Renal cortical epithelial cell (primary cell): ENCODE data around the gene PCDHB8. TPM values are rescaled to one million over a fixed set of nuclear protein-coding genes. Genes with fewer than 3 reads are reported as not detected.
"Not testable (repeated sequence)": the region's sequence is repeated elsewhere in the genome, so short reads cannot be mapped to it uniquely, and the experiment has no call there.

ENCODE experiments used
- DNase-seq: peaks from one replicate; pipeline ENCODE4 v3.0.0-alpha.2; 2011; ENCODE audit warnings: low read depth
- total RNA-seq: library from RNA; depleted of rRNA; stranded (reverse); fragments of >200 nt; gene quantifications from 2 replicates; pipeline ENCODE4 v1.2.3, GENCODE V29; 2014

Gene PCDHB8
- total RNA-seq: 0.17 and 0.55 TPM in 2 replicates

DNA sequence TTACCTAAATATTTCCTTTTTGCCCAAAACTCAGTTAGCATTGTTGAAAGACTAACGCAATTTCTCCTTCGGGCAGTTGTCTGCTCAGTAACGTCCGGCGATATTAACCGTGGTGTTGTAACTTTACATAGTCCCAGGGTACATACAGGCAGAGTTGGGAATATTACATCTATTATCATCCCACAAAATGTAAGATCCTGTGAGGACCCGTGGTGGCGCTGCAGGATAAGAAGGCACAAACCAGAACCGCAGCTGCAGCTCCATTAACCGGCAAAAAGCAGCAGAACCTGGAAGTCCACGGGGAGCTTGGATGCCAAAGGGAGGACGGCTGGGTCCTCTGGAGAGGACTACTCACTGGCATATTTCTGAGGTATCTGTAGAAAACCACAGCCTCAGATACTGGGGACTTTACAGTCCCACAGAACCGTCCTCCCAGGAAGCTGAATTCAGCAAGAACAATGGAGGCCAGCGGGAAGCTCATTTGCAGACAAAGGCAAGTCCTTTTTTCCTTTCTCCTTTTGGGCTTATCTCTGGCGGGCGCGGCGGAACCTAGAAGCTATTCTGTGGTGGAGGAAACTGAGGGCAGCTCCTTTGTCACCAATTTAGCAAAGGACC lies at the start of gene PCDHB8:
Gene PCDHB8 (plus strand): TSS at position 214 of the 615 bp plus-strand sequence. CDS start 245 bp downstream, at position 459.
- not testable (repeated sequence) for DNase-seq

DNA sequence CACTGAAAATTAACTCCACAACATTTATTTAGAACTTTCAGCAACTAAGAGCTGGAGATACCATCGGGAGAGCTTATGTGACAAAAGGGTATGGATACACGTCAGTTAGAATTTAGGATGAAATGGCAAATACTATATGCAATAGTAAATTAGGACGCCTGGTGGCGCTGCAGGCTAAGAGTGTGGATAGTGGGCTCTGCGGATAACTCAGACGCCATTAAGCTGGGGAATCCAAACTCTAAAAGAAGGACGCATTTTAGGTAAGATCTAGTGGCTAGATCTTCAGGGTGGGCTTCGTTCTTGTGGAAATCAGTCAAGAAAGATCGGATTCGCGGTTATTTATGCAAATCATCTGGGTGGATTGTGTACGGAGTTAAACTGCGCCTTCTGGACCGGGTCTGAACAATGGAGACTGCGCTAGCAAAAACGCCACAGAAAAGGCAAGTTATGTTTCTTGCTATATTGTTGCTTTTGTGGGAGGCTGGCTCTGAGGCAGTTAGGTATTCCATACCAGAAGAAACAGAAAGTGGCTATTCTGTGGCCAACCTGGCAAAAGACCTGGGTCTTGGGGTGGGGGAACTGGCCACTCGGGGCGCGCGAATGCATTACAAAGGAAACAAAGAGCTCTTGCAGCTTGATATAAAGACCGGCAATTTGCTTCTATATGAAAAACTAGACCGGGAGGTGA lies 42.4 kb upstream of the PCDHB8 start, which contains the start of gene PCDHB5:
Gene PCDHB5 (plus strand): TSS at position 177 of the 688 bp plus-strand sequence. CDS start 229 bp downstream, at position 406.
- no peak for DNase-seq

DNA sequence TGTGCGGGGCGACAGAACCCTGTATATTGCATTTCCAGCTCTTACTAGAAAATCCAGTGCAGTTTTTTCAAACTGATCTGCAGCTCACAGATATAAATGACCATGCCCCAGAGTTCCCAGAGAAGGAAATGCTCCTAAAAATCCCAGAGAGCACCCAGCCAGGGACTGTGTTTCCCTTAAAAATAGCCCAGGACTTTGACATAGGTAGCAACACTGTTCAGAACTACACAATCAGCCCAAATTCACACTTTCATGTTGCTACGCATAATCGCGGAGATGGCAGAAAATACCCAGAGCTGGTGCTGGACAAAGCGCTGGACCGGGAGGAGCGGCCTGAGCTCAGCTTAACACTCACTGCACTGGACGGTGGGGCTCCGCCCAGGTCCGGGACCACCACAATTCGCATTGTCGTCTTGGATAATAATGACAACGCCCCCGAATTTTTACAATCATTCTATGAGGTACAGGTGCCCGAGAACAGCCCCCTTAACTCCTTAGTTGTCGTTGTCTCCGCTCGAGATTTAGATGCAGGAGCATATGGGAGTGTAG lies 41.8 kb upstream of the PCDHB8 start:
- no peak for DNase-seq

DNA sequence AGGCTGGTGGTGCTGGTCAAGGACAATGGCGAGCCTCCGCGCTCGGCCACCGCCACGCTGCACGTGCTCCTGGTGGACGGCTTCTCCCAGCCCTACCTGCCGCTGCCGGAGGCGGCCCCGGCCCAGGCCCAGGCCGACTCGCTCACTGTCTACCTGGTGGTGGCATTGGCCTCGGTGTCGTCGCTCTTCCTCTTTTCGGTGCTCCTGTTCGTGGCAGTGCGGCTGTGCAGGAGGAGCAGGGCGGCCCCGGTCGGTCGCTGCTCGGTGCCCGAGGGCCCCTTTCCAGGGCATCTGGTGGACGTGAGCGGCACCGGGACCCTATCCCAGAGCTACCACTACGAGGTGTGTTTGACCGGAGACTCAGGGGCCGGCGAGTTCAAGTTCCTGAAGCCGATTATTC lies 40.2 kb upstream of the PCDHB8 start:
- DNase-seq: not testable (repeated sequence)

- DNase-seq: no peak
These were observed 27.8 kb upstream of the PCDHB8 start, which contains the start of gene PCDHB6 for GRCh38 chr5:141149812-141150211. Gene PCDHB6 (plus strand): TSS chr5:141150057. CDS start chr5:141150258, 201 bp downstream.

- DNase-seq: no peak
These were observed 27.2 kb upstream of the PCDHB8 start for GRCh38 chr5:141150224-141150992.

- DNase-seq: no peak
These were observed 26.6 kb upstream of the PCDHB8 start for GRCh38 chr5:141150993-141151325.

DNA sequence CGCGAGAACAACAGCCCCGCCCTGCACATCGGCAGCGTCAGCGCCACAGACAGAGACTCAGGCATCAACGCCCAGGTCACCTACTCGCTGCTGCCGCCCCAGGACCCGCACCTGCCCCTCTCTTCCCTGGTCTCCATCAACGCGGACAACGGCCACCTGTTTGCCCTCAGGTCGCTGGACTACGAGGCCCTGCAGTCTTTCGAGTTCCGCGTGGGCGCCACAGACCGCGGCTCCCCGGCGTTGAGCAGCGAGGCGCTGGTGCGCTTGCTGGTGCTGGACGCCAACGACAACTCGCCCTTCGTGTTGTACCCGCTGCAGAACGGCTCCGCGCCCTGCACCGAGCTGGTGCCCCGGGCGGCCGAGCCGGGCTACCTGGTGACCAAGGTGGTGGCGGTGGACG lies 26.0 kb upstream of the PCDHB8 start:
- DNase-seq: not testable (repeated sequence)

DNA sequence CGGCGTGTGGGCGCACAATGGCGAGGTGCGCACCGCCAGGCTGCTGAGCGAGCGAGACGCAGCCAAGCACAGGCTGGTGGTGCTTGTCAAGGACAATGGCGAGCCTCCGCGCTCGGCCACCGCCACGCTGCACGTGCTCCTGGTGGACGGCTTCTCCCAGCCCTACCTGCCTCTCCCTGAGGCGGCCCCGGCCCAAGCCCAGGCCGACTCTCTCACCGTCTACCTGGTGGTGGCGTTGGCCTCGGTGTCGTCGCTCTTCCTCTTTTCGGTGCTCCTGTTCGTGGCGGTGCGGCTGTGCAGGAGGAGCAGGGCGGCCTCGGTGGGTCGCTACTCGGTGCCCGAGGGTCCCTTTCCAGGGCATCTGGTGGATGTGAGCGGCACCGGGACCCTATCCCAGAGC lies 25.5 kb upstream of the PCDHB8 start:
- not testable (repeated sequence) for DNase-seq

GRCh38 chr5:141155540-141156374 lies 21.8 kb upstream of the PCDHB8 start:
- no peak for DNase-seq

- not testable (repeated sequence) for DNase-seq
These were observed 20.2 kb upstream of the PCDHB8 start for GRCh38 chr5:141157356-141157755.

GRCh38 chr5:141157901-141158300 lies 19.7 kb upstream of the PCDHB8 start:
- DNase-seq: not testable (repeated sequence)

DNA sequence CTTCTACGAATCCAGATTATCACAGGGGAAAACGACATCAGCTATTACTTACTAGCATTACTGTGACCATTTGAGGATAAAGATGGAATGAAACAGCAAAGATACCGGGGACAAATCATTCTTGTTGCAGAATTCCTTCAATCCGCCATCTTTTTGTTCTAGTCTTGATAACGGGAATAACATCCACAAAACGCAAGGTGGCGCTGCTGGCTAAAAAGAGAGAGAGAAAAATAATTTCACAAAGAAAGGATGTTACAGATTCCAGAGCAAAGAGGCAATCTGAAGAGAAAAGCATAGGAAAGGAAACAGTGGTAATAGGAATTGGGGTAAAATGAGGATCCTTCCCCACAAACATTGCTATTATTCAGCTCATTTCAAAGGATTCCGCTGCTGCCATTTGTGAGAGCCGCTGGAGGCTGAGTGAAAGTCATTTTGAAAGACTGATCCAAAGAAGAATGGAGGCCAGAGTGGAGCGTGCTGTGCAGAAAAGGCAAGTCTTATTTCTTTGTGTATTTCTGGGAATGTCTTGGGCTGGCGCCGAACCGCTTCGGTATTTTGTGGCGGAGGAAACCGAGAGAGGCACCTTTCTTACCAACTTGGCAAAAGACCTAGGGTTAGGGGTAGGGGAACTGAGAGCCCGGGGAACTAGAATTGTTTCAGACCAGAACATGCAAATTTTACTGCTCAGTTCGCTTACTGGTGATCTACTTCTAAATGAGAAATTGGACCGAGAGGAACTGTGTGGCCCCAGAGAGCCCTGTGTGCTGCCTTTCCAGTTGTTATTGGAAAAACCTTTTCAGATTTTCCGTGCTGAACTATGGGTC lies 5.0 kb upstream of the PCDHB8 start, which contains the start of gene PCDHB7:
Gene PCDHB7 (plus strand): TSS at position 264 of the 824 bp plus-strand sequence. CDS start 192 bp downstream, at position 456.
- DNase-seq: no peak

- DNase-seq: not testable (repeated sequence)
These were observed 3.1 kb upstream of the PCDHB8 start for GRCh38 chr5:141174291-141175104.

GRCh38 chr5:141175933-141176332 lies 1.7 kb upstream of the PCDHB8 start:
- DNase-seq: no peak

GRCh38 chr5:141179371-141179770 lies 1.8 kb downstream of the PCDHB8 start:
- DNase-seq: not testable (repeated sequence)

- DNase-seq: not testable (repeated sequence)
These were observed 2.3 kb downstream of the PCDHB8 start for GRCh38 chr5:141179876-141180275.

GRCh38 chr5:141180313-141180712 lies 2.7 kb downstream of the PCDHB8 start:
- no peak for DNase-seq

- DNase-seq: no peak
These were observed 4.7 kb downstream of the PCDHB8 start, which contains the start of gene PCDHB16 for GRCh38 chr5:141182248-141182647. Gene PCDHB16 (plus strand): TSS chr5:141182387. CDS start chr5:141182560, 173 bp downstream.
